OCI-LY7 (cell line): ENCODE data around the gene OTOP3. TPM values are rescaled to one million over a fixed set of nuclear protein-coding genes. Genes with fewer than 3 reads are reported as not detected.

Experiments used
- BruUV-seq: library from RNA; stranded (reverse); fragments of 400-500 nt; replicated peaks from 2 replicates; lab custom pipeline; 2021; lab: Mats Ljungman, UMichigan
- CTCF ChIA-PET: fragments of 300-600 bp; sonication (Branson Sonifier 250); formaldehyde crosslinking; loops from one replicate; lab custom pipeline; 2022; ENCODE audit warnings: antibody characterized with exemption; ENCODE audit not compliant: unreplicated experiment; lab: Charles Lee
- POLR2A ChIA-PET: fragments of 300-600 bp; sonication (Branson Sonifier 250); formaldehyde crosslinking; loops from one replicate; lab custom pipeline; 2022; ENCODE audit warnings: antibody characterized with exemption; lab: Charles Lee
- DNase-seq: peaks from one replicate; pipeline ENCODE4 v3.0.0-alpha.2; 2015; ENCODE audit warnings: low spot score
- H2AFZ ChIP-seq: fragments of 200-600 bp; sonication (generic), shearing (Covaris generic); 2 replicates; pipeline ENCODE4 v1.6.1; 2014; ENCODE audit warnings: mild to moderate bottlenecking, antibody characterized with exemption, low read length, moderate library complexity
- H3K27ac ChIP-seq: fragments of 200-600 bp; sonication (generic); 2 replicates; pipeline ENCODE4 v1.5.1; 2014; ENCODE audit warnings: mixed run types, low read depth, mild to moderate bottlenecking, moderate library complexity, low read length, inconsistent platforms; ENCODE audit not compliant: poor library complexity, severe bottlenecking
- H3K36me3 ChIP-seq: fragments of 200-600 bp; sonication (generic); 2 replicates; pipeline ENCODE4 v1.6.1; 2014; ENCODE audit warnings: mild to moderate bottlenecking, antibody characterized with exemption, low read length, moderate library complexity, mixed read lengths; ENCODE audit not compliant: insufficient read depth
- H3K4me1 ChIP-seq: fragments of 200-600 bp; sonication (generic); 2 replicates; pipeline ENCODE4 v1.5.1; 2014; ENCODE audit warnings: mild to moderate bottlenecking, low read length; ENCODE audit not compliant: insufficient read depth, poor library complexity, severe bottlenecking
- H3K4me2 ChIP-seq: fragments of 200-600 bp; sonication (generic); 2 replicates; pipeline ENCODE4 v1.6.1; 2014; ENCODE audit warnings: mild to moderate bottlenecking, low read length
- H3K4me3 ChIP-seq: fragments of 200-600 bp; sonication (generic); 2 replicates; pipeline ENCODE4 v1.5.1; 2014; ENCODE audit warnings: mild to moderate bottlenecking, low read depth, low read length; ENCODE audit not compliant: poor library complexity, severe bottlenecking
- H3K79me2 ChIP-seq: fragments of 200-600 bp; sonication (generic); 2 replicates; pipeline ENCODE4 v1.6.1; 2016; ENCODE audit warnings: low read depth, mild to moderate bottlenecking, low read length, moderate library complexity, mixed read lengths; ENCODE audit not compliant: insufficient read depth
- H3K9me2 ChIP-seq: fragments of 200-600 bp; sonication (generic); 2 replicates; pipeline ENCODE4 v1.6.1; 2016; ENCODE audit warnings: mild to moderate bottlenecking, low read length, mixed read lengths; ENCODE audit not compliant: insufficient read depth
- H3K9me3 ChIP-seq: fragments of 200-600 bp; sonication (generic); 2 replicates; pipeline ENCODE4 v1.6.1; 2014; ENCODE audit warnings: mild to moderate bottlenecking, mixed run types, low read length, mixed read lengths
- H4K20me1 ChIP-seq: fragments of 200-600 bp; sonication (generic); 2 replicates; pipeline ENCODE4 v1.6.1; 2014; ENCODE audit warnings: mild to moderate bottlenecking, antibody characterized with exemption, low read length, moderate library complexity, mixed read lengths; ENCODE audit not compliant: insufficient read depth
- CTCF ChIP-seq: fragments of 200-600 bp; sonication (generic); conservative IDR thresholded peaks from 2 replicates; pipeline ENCODE4 v1.5.1; 2014; ENCODE audit warnings: mild to moderate bottlenecking, antibody characterized with exemption, low read length, moderate library complexity, mixed read lengths
- EZH2phosphoT487 ChIP-seq: fragments of 200-600 bp; sonication (generic); IDR thresholded peaks from 2 replicates; pipeline ENCODE4 v1.6.1; 2018; ENCODE audit warnings: low read depth, borderline replicate concordance, mild to moderate bottlenecking, mixed run types, antibody characterized with exemption, low read length, moderate library complexity, mixed read lengths
- intact Hi-C: fragments of 100-400 bp; cut with micrococcal nuclease; formaldehyde crosslinking; loops from one replicate; pipeline ENCODE4 v1.10.0; 2022; ENCODE audit not compliant: unreplicated experiment
- total RNA-seq, 2 experiments: library from RNA; depleted of rRNA in 1 of 2; stranded (reverse); fragments of >200 nt in 1 of 2; shearing (Covaris generic) in 1 of 2; gene quantifications; 2 replicates each; pipeline ENCODE4 v1.2.3, GENCODE V29; 2014 to 2022

OTOP3 gene
- total RNA-seq, 2 experiments from 2014 or later = not detected

- peak within 1 kb of the TSS; percentile 54 for H3K4me2 ChIP-seq
- ChIA-PET CTCF (interaction anchor here (0.6 to 1.1 kb wide), 2 partner anchors 23 to 27 kb away, joined by 4 to 5 read pairs; no protein-coding TSS in a partner anchor), POLR2A (interaction anchor here (0.8 to 2.0 kb wide), 5 partner anchors 9 to 54 kb away, joined by 3 to 9 read pairs (median 6); partner anchors contain the start of gene MRPL58)
- H3K27ac ChIP-seq = no peak within 1 kb of the TSS
- H3K9me3 ChIP-seq = no peaks in the 10 kb centered on the region
- DNase-seq = peak; percentile 96
- TF ChIP-seq EZH2phosphoT487 = no peak
- peak; percentile 20 for TF ChIP-seq CTCF
- no peaks in the 10 kb centered on the region for H3K36me3 ChIP-seq
- H3K4me1 ChIP-seq = peaks cover 35% of the 10 kb centered on the region
- peak within 1 kb of the TSS; percentile 56 for H2AFZ ChIP-seq
- no peaks in the 10 kb centered on the region for H3K9me2 ChIP-seq
- intact Hi-C loops = no loop called here
- no peaks in the 10 kb centered on the region for H3K79me2 ChIP-seq
- no peaks in the 10 kb centered on the region for H4K20me1 ChIP-seq
- BruUV-seq = no TSS peak
- peak within 1 kb of the TSS; percentile 67 for H3K4me3 ChIP-seq
Observed at GRCh38 chr17:74987418-74987908, 51.8 kb downstream of the OTOP3 start, which contains the start of gene CDR2L. Gene CDR2L, plus strand, starts transcription at chr17:74987632. Its CDS starts 412 bp downstream, at chr17:74988044.

- BruUV-seq = no TSS peak
- Histone ChIP-seq H3K9me2 (no peaks in the 10 kb centered on the region), H3K27ac (no peak overlapping the region), H3K9me3 (no peaks in the 10 kb centered on the region), H3K4me2 (peak overlapping the region; percentile 54), H3K4me1 (peaks cover 32% of the 10 kb centered on the region), H2AFZ (peak overlapping the region; percentile 56), H3K4me3 (peak overlapping the region; percentile 67), H4K20me1 (no peaks in the 10 kb centered on the region), H3K36me3 (no peaks in the 10 kb centered on the region), H3K79me2 (no peaks in the 10 kb centered on the region)
- TF ChIP-seq EZH2phosphoT487 (peak; percentile 66; the same call in 1 of the 2 replicates), CTCF (0 out of 2 replicates have a peak, but pooled peaks have one; percentile 9)
- intact Hi-C loops = no loop called here
- DNase-seq = peak; percentile 15
- CTCF ChIA-PET = interaction anchor here (1.1 kb wide), 1 partner anchor 27 kb away, joined by 5 read pairs; no protein-coding TSS in a partner anchor
- POLR2A ChIA-PET = interaction anchor here (0.8 to 2.0 kb wide), 6 partner anchors 8 to 55 kb away, joined by 3 to 9 read pairs (median 6); partner anchors contain the start of gene MRPL58
Observed at GRCh38 chr17:74987909-74988711, 52.4 kb downstream of the OTOP3 start.
